ENCODE measurements around the gene SPTBN1.

Gene SPTBN1

DNA sequence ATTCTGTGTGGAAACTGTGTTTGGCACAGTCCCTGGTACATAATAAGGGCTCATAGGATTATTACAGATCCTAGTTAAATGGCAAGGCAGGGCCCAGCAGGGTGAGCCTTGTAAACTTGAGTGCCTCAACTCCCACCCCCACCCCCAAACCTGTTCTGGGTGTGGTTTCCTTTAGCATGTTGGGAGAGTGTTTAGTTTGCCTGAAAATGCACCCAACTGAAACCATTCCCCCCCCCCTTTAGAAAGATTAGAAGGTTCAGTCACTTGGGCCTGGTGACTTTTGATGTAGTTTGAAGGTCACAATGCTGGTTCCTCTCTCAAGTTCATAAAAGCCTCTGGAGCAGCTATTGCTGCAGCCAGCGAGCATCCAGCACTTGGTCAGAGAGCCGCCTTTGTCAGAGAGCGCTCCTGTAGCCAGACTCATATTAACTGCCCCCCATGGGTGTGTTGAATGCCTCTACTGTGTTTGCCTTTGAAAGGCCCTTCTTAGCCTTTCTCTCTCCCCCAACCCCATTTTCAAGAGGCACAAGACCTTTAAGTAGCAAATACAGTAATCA, 113.7 kb downstream of the SPTBN1 start:
- in situ Hi-C loops (cut with MboI; ENCODE audit: low sequenced_read_pairs), result no loop called here

DNA sequence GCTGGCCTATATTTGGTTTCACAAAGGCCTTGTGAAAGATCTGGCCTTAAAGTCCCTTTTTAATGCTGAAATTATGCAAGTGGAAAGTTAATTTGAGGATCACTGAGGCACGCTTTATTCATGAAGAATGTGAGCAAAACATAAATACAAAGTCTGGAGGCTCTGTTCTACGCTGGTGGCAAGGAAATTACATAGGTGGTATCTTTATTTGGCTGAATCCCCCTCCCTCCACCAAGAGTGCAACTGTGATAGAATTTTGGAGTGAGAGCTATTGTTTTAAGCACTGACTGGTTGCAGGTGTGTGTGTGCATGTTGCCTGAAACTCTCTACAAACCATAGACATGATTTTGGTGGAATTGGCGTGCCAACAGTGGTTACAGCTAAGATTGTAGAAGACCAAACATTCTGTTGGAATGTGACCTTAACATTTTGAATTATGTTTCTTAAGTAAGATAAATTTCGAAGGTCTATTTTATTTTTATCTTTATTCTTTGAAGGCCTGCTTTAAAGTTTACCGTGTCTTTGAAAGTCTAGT, 114.3 kb downstream of the SPTBN1 start:
- in situ Hi-C loops (cut with MboI; ENCODE audit: low sequenced_read_pairs), result no loop called here

DNA sequence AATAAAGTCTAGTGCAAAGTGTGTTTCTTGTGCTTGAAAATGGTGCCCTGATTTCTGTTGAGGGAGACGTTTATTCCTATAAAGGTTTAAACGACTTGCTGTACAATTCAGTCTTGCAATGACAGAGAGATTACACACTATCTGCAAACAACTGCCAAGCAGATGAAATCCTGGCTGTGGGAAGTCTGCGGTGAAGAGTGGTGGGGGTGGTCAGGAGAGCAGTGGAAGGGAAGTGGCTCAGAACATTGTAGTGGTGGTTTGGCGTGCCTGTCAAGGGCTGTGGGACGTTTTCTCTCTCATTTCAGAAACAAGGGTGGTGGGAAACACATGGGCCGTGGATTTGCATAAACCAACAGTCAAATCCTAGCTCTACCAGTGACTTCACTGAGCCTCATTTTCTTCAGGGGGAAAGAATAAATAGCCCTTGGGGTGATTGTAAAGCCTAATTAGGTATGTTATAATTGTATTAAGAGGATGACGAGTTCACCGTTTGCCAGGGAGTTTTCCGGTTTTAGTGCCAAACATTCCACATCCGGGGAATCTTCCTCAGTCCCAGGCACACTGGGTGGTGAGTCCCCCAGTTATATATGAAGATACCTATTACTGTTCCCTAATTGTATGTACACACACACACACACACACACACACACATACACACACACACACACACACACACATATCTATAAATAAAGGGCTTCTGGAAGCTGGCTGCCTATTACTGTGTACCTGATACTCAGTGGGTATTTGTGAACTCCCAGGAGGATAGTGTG, 115.0 kb downstream of the SPTBN1 start:
- in situ Hi-C loops (cut with MboI; ENCODE audit: low sequenced_read_pairs), result no loop called here

DNA sequence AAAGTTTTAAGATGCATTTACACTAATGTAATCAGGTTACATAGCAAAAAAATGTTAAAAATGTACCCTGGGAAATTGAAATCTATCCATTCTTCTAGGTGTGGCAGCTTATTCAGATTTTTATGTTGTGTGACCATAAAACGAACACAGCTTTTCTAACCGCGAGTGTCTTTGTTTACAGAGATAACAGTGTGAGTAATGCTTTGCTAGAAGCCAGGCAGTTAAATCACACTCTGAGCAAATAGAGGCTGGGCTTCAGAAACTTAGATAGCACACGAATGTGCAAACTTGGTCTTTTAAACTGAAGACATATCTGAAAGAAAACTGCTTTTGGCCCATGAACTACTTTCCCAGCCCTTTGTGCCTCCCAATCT, 116.1 kb downstream of the SPTBN1 start:
- in situ Hi-C loops (cut with MboI; ENCODE audit: low sequenced_read_pairs), result no loop called here

DNA sequence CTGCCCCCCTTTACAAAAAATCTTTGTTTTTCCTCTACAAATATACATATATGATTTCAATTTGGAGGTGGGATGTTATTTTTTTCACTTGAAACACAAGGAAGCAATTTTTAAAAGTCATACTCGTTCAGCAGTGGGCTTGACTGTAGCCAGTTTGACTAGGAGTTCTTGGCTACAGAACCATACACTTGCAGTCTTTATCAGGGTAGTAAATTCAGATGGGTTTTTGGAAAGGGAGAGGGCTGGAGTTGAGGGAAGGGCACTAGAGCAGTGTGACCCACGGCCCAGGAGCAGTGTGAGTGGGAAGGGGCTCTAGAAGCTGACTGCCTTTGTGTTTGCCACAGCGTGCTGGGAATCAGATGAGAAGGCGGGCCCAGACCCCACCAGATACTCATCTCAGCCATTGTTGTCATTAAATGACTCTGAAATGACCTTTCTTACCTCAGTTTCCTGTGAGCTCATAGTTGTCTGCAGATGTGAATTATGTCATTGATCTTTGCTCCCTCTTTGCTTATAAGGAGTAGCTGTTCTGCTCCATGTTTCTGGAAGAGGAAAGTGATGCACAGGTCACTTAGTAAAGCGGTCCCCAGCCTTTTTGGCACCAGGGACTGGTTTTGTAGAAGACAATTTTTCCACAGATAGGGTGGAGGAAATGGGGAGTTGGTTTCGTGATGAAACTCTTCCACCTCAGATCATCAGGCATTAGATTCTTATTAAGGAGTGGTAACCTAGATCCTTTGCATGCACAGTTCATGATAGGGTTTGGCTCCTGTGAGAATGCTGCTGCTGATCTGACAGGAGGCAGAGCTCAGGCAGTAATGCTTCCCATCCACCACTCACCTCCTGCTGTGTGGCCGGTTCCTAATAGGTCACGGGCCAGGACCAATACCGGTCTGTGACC, 116.8 kb downstream of the SPTBN1 start:
- in situ Hi-C loops (cut with MboI; ENCODE audit: low sequenced_read_pairs), result no loop called here

GRCh38 chr2:54573537-54573919, 117.4 kb downstream of the SPTBN1 start:
- in situ Hi-C loops (cut with MboI; ENCODE audit: low sequenced_read_pairs), result no loop called here

DNA sequence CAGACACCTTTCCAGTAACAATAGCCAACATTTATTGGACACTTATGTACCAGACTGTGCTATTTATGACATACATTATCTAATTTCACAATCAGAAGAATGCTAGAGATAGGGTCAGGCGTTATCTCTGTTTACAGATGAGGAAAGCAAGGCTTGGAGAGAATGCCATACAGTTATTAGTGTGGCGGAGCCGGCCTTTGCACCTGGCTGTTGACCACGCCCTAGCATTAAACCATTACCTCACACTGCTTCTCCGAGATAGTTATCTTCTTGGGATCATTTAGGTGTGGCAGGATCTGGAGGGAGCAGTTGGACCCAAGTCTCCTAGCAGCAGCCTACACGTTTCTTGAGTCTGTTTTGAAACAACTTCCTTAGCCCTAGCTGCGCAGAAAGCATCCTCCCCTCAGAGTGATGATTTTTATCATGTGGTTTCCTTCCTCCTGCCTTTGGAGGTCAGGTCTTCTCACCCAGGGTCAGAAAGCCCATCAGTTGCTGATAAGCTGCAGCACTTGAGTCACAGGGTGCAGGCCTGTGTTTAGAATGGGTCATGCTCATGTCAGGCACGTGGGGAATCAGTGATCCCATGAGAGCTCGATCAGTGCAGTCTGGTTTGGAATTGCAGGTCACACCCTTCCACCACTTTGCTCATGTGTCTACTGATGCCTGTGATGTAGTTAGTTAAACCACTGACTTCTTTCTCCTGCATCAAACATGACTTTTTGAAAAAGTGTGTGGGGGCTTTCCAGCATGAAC, 118.2 kb downstream of the SPTBN1 start:
- in situ Hi-C loops (cut with MboI; ENCODE audit: low sequenced_read_pairs), result no loop called here

DNA sequence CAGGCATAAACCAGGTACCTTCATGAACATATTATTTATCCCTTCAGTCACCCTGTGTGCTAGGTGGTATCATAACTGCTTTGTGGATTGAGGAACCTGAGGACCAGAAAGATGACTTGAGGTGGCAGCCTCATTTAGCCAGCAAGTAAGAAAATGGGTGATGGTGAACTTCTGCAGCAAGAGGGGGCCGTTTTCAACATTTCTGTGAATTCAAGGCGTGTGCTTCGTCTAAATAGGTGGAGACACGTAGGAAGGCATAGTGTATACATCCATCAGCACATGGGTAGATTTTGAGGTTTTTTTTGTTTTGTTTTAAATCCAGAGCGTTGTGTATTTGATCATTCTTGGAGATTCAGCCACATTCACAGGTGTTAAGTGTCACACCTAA, 118.7 kb downstream of the SPTBN1 start:
- in situ Hi-C loops (cut with MboI; ENCODE audit: low sequenced_read_pairs), result no loop called here

GRCh38 chr2:54575379-54575888, 119.3 kb downstream of the SPTBN1 start:
- in situ Hi-C loops (cut with MboI; ENCODE audit: low sequenced_read_pairs), result no loop called here

DNA sequence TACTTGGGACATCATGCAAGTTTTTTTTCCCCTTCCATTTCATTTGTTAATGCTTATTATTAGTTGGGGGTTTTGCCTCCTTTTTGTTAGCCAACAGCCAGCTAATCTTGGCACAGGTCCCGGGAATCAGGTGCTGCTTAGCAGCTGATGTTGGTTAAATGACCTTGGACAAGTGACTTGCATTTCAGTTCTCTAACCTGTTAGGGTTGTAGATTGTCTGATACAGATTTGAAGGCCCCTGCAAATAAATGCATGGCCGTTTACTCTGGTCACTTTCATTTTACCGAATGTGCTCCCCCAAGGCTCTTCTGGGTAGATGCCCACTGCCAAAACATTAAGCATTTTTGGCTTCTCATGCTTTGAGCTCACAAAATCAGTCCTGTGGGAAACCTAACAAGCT, 120.9 kb downstream of the SPTBN1 start:
- in situ Hi-C loops (cut with MboI; ENCODE audit: low sequenced_read_pairs), result no loop called here

- in situ Hi-C loops (cut with MboI; ENCODE audit: low sequenced_read_pairs), result no loop called here
Measured at GRCh38 chr2:54577944-54578647, 122.0 kb downstream of the SPTBN1 start.

- in situ Hi-C loops (cut with MboI; ENCODE audit: low sequenced_read_pairs), result no loop called here
Measured at GRCh38 chr2:54578648-54579045, 122.5 kb downstream of the SPTBN1 start.

- in situ Hi-C loops (cut with MboI; ENCODE audit: low sequenced_read_pairs), result no loop called here
Measured at GRCh38 chr2:54579061-54579681, 123.0 kb downstream of the SPTBN1 start.

- in situ Hi-C loops (cut with MboI; ENCODE audit: low sequenced_read_pairs), result no loop called here
Measured at GRCh38 chr2:54579682-54580620, 123.8 kb downstream of the SPTBN1 start.

GRCh38 chr2:54581326-54582039, 125.4 kb downstream of the SPTBN1 start:
- in situ Hi-C loops (cut with MboI; ENCODE audit: low sequenced_read_pairs), result no loop called here

DNA sequence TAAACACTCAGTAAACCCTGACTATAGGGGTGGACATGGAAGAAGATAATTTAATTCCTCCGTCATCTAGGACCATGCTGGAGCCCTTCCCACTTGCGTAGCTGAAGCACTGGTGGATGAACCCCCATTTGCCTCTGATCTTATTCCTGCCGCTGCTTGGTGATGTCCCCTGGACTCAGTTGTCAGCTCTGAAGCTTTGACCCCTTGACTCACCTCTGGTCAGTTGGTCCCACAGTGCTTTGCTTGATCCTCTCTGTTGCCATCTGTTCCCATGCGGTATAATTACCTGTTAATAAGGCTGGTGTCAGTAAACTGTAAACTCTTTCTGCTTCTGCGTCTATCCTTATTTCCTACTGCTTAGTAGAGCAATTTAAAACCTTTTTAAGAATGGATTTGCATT, 126.9 kb downstream of the SPTBN1 start:
- in situ Hi-C loops (cut with MboI; ENCODE audit: low sequenced_read_pairs), result no loop called here

DNA sequence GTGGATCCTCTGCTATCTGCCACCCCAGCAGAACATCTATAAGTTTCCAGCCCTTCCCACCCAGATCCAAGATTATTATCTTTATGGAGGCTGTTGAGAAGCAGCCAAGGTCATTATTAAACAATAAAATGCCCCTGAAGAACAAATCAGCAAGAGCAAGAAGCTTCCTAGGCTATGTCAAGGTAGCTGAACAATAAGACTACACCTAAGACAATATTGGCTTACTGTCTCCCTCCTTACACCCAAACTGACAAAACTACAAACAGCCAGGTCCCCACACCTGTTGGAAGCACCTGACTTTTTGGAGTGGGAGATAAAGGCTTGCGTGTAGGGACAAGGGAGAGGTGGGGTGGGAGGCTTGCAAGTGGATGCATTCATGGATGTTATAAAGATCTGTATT, 128.5 kb downstream of the SPTBN1 start:
- in situ Hi-C loops (cut with MboI; ENCODE audit: low sequenced_read_pairs), result no loop called here
